HS-5 (cell line): ENCODE data around the gene CCRL2.
"Not testable (repeated sequence)": the region's sequence is repeated elsewhere in the genome, so short reads cannot be mapped to it uniquely, and the experiment has no call there.

Source experiments
- DNase-seq: peaks from one replicate; pipeline ENCODE4 v3.0.0-alpha.2; 2012; ENCODE audit warnings: low read depth

The CCRL2 gene

GRCh38 chr3:46380471-46381221 lies 26.4 kb upstream of the CCRL2 start:
- no peak for DNase-seq

- no peak for DNase-seq
Observed at GRCh38 chr3:46381625-46382024, 25.4 kb upstream of the CCRL2 start.

GRCh38 chr3:46383211-46383950 lies 23.7 kb upstream of the CCRL2 start:
- no peak for DNase-seq

GRCh38 chr3:46383951-46384330 lies 23.1 kb upstream of the CCRL2 start:
- no peak for DNase-seq

- DNase-seq = peak; percentile 83
Observed at GRCh38 chr3:46386205-46386604, 20.9 kb upstream of the CCRL2 start.

- DNase-seq = not testable (repeated sequence)
Observed at GRCh38 chr3:46388847-46389246, 18.2 kb upstream of the CCRL2 start.

GRCh38 chr3:46389306-46389705 lies 17.8 kb upstream of the CCRL2 start:
- DNase-seq = no peak

- not testable (repeated sequence) for DNase-seq
Observed at GRCh38 chr3:46391526-46391925, 15.5 kb upstream of the CCRL2 start.

- no peak for DNase-seq
Observed at GRCh38 chr3:46393011-46393410, 14.0 kb upstream of the CCRL2 start.

GRCh38 chr3:46393554-46394434 lies 13.3 kb upstream of the CCRL2 start:
- peak; percentile 53 for DNase-seq

- peak; percentile 46 for DNase-seq
Observed at GRCh38 chr3:46395210-46395661, 11.8 kb upstream of the CCRL2 start.

- no peak for DNase-seq
Observed at GRCh38 chr3:46395766-46396530, 11.1 kb upstream of the CCRL2 start.

GRCh38 chr3:46397111-46397510 lies 9.9 kb upstream of the CCRL2 start:
- no peak for DNase-seq

GRCh38 chr3:46398186-46398955 lies 8.7 kb upstream of the CCRL2 start:
- DNase-seq = no peak

- DNase-seq = no peak
Observed at GRCh38 chr3:46399098-46399497, 8.0 kb upstream of the CCRL2 start.

GRCh38 chr3:46399557-46399956 lies 7.5 kb upstream of the CCRL2 start:
- no peak for DNase-seq

GRCh38 chr3:46400000-46400734 lies 6.9 kb upstream of the CCRL2 start:
- peak; percentile 72 for DNase-seq

- no peak for DNase-seq
Observed at GRCh38 chr3:46400846-46401245, 6.2 kb upstream of the CCRL2 start.

GRCh38 chr3:46401579-46401978 lies 5.5 kb upstream of the CCRL2 start:
- no peak for DNase-seq

- not testable (repeated sequence) for DNase-seq
Observed at GRCh38 chr3:46402902-46403301, 4.2 kb upstream of the CCRL2 start.
